ENCODE results near the gene KRT13. TPM values are rescaled to one million over a fixed set of nuclear protein-coding genes. Genes with fewer than 3 reads are reported as not detected.

The KRT13 gene
- 5.5 TPM for total RNA-seq
- long read RNA-seq, partial matches to known transcripts = 1 of 5 reads
- long read RNA-seq, other reads (novel, unspliced or antisense) = 0 of 5 reads

DNA sequence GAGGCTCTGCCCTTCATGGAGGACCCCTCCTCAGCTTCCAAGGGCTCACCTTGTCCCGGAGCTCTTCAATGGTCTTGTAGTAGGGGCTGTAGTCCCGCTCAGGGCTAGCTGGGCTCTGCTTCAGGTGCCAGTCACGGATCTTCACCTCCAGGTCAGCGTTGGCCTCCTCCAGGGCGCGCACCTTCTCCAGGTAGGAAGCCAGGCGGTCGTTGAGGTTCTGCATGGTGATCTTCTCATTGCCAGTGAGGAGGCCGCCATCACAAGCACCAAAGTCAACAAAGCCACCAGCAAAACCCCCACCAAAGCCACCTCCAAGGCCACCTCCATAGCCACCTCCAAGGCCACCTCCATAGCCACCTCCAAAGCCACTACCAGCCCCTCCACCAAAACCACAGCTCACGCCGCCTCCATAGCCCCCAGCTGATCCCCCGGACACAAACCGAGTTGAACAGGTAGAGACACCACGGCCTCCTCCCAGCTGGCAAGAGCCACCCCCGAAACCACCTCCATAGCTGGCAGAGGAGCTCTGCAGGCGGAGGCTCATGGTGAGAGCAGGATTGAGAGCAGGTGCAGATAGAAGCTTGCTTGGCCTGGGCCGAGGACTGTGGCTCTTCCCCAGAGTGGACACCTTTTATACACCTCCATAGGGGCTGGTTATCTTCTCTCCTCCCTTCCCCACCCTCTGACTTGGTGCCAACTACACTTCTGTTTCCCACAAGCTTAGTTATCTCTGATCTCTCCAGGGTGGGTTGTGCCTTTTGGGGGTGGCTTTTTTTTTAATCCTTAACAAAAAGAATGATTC lies at the start of gene KRT13:
TSS of gene KRT13 (minus strand) at position 606 of the 802 bp plus-strand sequence. CDS start at position 544, 62 bp downstream.
- TF ChIP-seq, protein P1, sequence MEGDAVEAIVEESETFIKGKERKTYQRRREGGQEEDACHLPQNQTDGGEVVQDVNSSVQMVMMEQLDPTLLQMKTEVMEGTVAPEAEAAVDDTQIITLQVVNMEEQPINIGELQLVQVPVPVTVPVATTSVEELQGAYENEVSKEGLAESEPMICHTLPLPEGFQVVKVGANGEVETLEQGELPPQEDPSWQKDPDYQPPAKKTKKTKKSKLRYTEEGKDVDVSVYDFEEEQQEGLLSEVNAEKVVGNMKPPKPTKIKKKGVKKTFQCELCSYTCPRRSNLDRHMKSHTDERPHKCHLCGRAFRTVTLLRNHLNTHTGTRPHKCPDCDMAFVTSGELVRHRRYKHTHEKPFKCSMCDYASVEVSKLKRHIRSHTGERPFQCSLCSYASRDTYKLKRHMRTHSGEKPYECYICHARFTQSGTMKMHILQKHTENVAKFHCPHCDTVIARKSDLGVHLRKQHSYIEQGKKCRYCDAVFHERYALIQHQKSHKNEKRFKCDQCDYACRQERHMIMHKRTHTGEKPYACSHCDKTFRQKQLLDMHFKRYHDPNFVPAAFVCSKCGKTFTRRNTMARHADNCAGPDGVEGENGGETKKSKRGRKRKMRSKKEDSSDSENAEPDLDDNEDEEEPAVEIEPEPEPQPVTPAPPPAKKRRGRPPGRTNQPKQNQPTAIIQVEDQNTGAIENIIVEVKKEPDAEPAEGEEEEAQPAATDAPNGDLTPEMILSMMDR (IDR thresholded peaks at IDR 0.05) = no peak
- Histone ChIP-seq H3K4me1 (no peaks in the 10 kb centered on the region), H3K4me3 (no peak within 1 kb of the TSS), H3K9me3 (no peaks in the 10 kb centered on the region), H3K27ac (peak within 1 kb of the TSS; percentile 43), H3K27me3 (no peaks in the 10 kb centered on the region), H3K36me3 (no peaks in the 10 kb centered on the region)
- ATAC-seq (no peak), DNase-seq (no peak)
- intact Hi-C loops (cut with DNase I) = no loop called here

DNA sequence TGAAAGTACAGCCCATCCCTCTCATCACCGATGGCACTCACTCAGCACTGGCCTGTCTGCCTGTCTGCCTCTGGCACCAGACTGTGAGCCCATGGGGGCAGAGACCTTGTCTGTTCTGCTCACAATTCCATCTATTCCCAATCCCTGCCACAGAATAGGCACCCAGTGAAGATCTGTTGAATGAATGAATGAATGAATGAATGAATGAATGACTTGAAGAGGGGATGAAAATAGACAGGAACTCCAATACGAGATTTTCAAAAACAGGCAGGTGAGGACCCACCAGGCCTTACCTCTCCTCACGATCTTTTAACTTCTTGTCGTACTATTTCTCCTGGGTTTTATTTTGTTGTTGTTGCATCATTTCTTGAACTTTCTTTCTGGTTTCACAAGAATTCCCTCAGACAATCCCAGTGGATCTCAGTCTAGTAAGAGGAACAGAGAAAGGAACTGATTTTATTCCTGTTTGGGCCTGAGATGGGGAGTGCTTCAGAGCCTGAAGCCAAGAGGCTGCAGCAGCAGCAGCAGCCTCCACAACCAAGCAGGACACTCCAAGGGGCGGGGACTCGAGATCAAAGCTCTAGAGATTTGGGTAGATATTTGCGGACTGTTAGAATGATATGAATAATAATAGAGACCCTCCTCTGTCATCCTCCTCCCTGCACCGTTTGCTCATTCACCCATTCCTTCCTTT lies 48.7 kb upstream of the KRT13 start:
- Histone ChIP-seq H3K36me3 (no peaks in the 10 kb centered on the region), H3K27ac (no peak overlapping the region), H3K4me3 (no peak overlapping the region), H3K9me3 (no peaks in the 10 kb centered on the region), H3K27me3 (no peaks in the 10 kb centered on the region), H3K4me1 (peaks cover under 1% of the 10 kb centered on the region)
- DNase-seq = no peak
- TF ChIP-seq, protein P1 (IDR thresholded peaks at IDR 0.05) = no peak
- intact Hi-C loops (cut with DNase I) = no loop called here
- no peak for ATAC-seq

- Histone ChIP-seq H3K27ac (no peak overlapping the region), H3K4me3 (no peak overlapping the region), H3K9me3 (no peaks in the 10 kb centered on the region), H3K4me1 (peaks cover 10% of the 10 kb centered on the region), H3K27me3 (no peaks in the 10 kb centered on the region), H3K36me3 (no peaks in the 10 kb centered on the region)
- ATAC-seq (no peak), DNase-seq (no peak)
- intact Hi-C loops (cut with DNase I) = no loop called here
- TF ChIP-seq, protein P1 (IDR thresholded peaks at IDR 0.05) = no peak
Observed at GRCh38 chr17:41553176-41553575, 47.8 kb upstream of the KRT13 start.

- H3K36me3 ChIP-seq = no peaks in the 10 kb centered on the region
- no peaks in the 10 kb centered on the region for H3K9me3 ChIP-seq
- no peak overlapping the region for H3K27ac ChIP-seq
- H3K4me1 ChIP-seq = peaks cover 14% of the 10 kb centered on the region
- intact Hi-C loops (cut with DNase I) = no loop called here
- no peak overlapping the region for H3K4me3 ChIP-seq
- H3K27me3 ChIP-seq = no peaks in the 10 kb centered on the region
- ATAC-seq (no peak), DNase-seq (no peak)
- TF ChIP-seq, protein P1 (IDR thresholded peaks at IDR 0.05) = no peak
Observed at GRCh38 chr17:41552455-41552854, 47.0 kb upstream of the KRT13 start.

DNA sequence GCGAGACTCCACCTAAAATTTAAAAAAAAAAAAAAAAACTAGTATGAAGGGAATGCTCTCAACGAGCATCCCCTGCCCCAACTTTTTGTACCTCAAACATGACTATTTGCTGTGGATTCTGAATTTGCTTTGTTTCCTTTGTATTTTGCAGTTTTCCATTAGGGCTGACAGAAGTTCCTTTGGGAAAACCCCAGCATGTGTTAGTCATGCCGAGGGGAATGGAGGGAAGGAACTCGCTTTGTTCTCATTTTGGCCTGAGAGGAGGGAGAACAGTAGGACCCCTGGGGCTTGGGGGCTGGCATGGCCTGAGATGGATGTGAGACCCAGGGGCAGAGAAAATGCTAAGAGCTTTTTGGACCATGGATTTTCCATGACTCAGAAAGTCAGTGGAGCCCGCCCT lies 46.0 kb upstream of the KRT13 start:
- intact Hi-C loops (cut with DNase I) = no loop called here
- ATAC-seq (no peak), DNase-seq (no peak)
- H3K36me3 ChIP-seq = no peaks in the 10 kb centered on the region
- no peaks in the 10 kb centered on the region for H3K27me3 ChIP-seq
- TF ChIP-seq, protein P1 (IDR thresholded peaks at IDR 0.05) = no peak
- H3K4me1 ChIP-seq = peaks cover 14% of the 10 kb centered on the region
- H3K27ac ChIP-seq = no peak overlapping the region
- H3K4me3 ChIP-seq = no peak overlapping the region
- no peaks in the 10 kb centered on the region for H3K9me3 ChIP-seq

All from upper lobe of right lung (tissue), 1 donor.